Activated naive CD8-positive, alpha-beta T cell treated with anti-CD3 and anti-CD28 coated beads, Interleukin-2, amount 50 U/mL, for 24 hours (primary cell): ENCODE data around the gene RNLS.

Source experiments
- ATAC-seq: fragments of 150-1000 bp; cut with Tn5 transposase; one replicate; pipeline ENCODE4 v1.10.0; 2021
- DNase-seq: peaks from one replicate; pipeline ENCODE4 v3.0.0; 2021
- H3K27ac Mint-ChIP-seq: one replicate; pipeline ENCODE4 v1.8.0; 2021; ENCODE audit warnings: mild to moderate bottlenecking, mixed read lengths
- H3K27me3 Mint-ChIP-seq: one replicate; pipeline ENCODE4 v1.8.0; 2021; ENCODE audit warnings: mixed read lengths
- H3K36me3 Mint-ChIP-seq: one replicate; pipeline ENCODE4 v1.8.0; 2021; ENCODE audit warnings: low read depth, mixed read lengths
- H3K4me1 Mint-ChIP-seq: one replicate; pipeline ENCODE4 v1.8.0; 2021; ENCODE audit warnings: mixed read lengths
- H3K4me3 Mint-ChIP-seq: one replicate; pipeline ENCODE4 v1.8.0; 2021; ENCODE audit warnings: mild to moderate bottlenecking, moderate library complexity, mixed read lengths
- H3K9me3 Mint-ChIP-seq: one replicate; pipeline ENCODE4 v1.8.0; 2021; ENCODE audit warnings: mixed read lengths

The RNLS gene

GRCh38 chr10:88522715-88523114 is 60.4 kb downstream of the RNLS start:
- H3K27ac Mint-ChIP-seq: no peak overlapping the region

GRCh38 chr10:88521791-88522190 is 61.3 kb downstream of the RNLS start:
- Mint-ChIP-seq H3K4me3 (no peak overlapping the region), H3K4me1 (no peaks in the 10 kb centered on the region), H3K27me3 (no peaks in the 10 kb centered on the region), H3K36me3 (no peaks in the 10 kb centered on the region), H3K9me3 (no peaks in the 10 kb centered on the region), H3K27ac (no peak overlapping the region)
- ATAC-seq (no peak), DNase-seq (no peak)

More at GRCh38 chr10:88522715-88523114, 60.4 kb downstream of the RNLS start:
- no peaks in the 10 kb centered on the region for H3K36me3 Mint-ChIP-seq
- ATAC-seq (no peak), DNase-seq (no peak)
- no peaks in the 10 kb centered on the region for H3K9me3 Mint-ChIP-seq
- H3K4me3 Mint-ChIP-seq: no peak overlapping the region
- H3K27me3 Mint-ChIP-seq: no peaks in the 10 kb centered on the region
- no peaks in the 10 kb centered on the region for H3K4me1 Mint-ChIP-seq

GRCh38 chr10:88515235-88515634 is 67.9 kb downstream of the RNLS start:
- H3K27me3 Mint-ChIP-seq: no peaks in the 10 kb centered on the region
- no peak overlapping the region for H3K27ac Mint-ChIP-seq
- ATAC-seq (no peak), DNase-seq (no peak)
- no peaks in the 10 kb centered on the region for H3K4me1 Mint-ChIP-seq
- peaks cover 11% of the 10 kb centered on the region for H3K9me3 Mint-ChIP-seq
- H3K36me3 Mint-ChIP-seq: no peaks in the 10 kb centered on the region
- no peak overlapping the region for H3K4me3 Mint-ChIP-seq

DNA sequence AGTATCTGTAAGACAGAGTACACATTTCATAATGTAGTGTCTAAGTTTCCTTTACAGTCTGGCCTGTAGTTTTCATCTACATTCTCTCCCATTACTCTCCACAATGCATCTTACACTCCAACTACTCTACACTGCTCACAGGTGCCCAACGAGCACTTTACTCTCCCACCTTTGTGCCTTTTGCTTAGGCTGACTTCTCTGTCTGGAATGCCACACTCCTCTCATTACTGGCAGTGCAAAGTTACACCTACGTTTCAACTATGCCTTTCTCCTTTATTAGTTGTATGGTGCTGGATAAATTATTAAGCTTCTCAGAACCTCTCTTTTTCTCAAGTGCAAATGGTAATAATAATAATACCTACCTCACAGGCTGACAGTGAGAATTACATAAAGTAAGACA is 70.5 kb downstream of the RNLS start:
- Mint-ChIP-seq H3K4me1 (no peaks in the 10 kb centered on the region), H3K9me3 (peaks cover 11% of the 10 kb centered on the region), H3K27me3 (no peaks in the 10 kb centered on the region), H3K27ac (no peak overlapping the region), H3K4me3 (no peak overlapping the region), H3K36me3 (no peaks in the 10 kb centered on the region)
- no peak for ATAC-seq
- no peak for DNase-seq

GRCh38 chr10:88508796-88509195 is 74.3 kb downstream of the RNLS start:
- H3K9me3 Mint-ChIP-seq: no peaks in the 10 kb centered on the region
- no peak overlapping the region for H3K4me3 Mint-ChIP-seq
- DNase-seq (no peak), ATAC-seq (no peak)
- no peaks in the 10 kb centered on the region for H3K36me3 Mint-ChIP-seq
- H3K4me1 Mint-ChIP-seq: no peaks in the 10 kb centered on the region
- peaks cover 5% of the 10 kb centered on the region for H3K27me3 Mint-ChIP-seq
- H3K27ac Mint-ChIP-seq: no peak overlapping the region

GRCh38 chr10:88507826-88508453 is 75.2 kb downstream of the RNLS start:
- Mint-ChIP-seq H3K36me3 (no peaks in the 10 kb centered on the region), H3K27ac (no peak overlapping the region), H3K4me1 (no peaks in the 10 kb centered on the region), H3K4me3 (no peak overlapping the region), H3K9me3 (no peaks in the 10 kb centered on the region), H3K27me3 (peaks cover 5% of the 10 kb centered on the region)
- DNase-seq (no peak), ATAC-seq (no peak)

DNA sequence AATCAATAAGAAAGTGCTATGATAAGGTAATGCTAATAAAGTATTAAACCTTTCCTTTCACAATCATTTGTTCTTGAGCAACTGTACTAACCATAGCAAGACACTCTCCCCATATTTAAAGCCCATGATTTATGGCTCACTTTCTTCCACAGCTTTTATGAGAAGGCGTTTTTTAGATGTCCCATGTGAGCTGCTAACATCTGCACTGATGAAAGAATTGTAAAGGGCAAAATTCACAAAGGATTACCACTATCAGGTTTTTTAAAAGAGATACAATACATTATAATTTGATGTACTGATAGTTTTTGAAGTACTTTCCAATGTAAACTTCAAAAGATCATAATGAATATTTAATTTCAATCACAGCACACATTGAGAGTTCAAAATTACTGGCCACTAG is 75.7 kb downstream of the RNLS start:
- DNase-seq (no peak), ATAC-seq (no peak)
- H3K4me3 Mint-ChIP-seq: no peak overlapping the region
- H3K9me3 Mint-ChIP-seq: no peaks in the 10 kb centered on the region
- peaks cover 5% of the 10 kb centered on the region for H3K27me3 Mint-ChIP-seq
- no peaks in the 10 kb centered on the region for H3K36me3 Mint-ChIP-seq
- H3K4me1 Mint-ChIP-seq: no peaks in the 10 kb centered on the region
- no peak overlapping the region for H3K27ac Mint-ChIP-seq

DNA sequence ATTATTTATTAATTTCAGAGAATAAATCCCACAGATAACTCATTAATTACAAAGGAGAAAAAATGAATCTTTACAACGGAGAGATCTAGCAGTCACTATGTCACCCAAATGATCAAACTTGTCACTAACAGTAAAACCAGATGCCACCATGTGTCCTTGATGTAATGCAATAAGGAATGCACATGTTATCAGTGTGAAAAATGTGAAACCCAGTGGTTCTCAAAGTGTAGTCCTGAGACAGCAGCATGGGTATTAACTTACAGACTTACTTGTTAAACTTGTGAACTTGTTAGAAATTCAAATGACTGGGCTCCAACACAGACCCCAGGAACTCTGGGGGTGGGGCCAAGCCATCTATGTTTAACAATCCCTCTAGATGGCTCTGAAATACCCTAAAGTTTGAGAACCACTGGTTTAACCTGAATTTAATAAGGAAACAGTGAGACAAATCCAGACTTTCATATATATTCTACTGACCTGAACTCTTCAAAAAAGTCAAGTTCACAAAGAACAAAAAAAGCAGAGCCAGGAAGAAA is 77.4 kb downstream of the RNLS start:
- Mint-ChIP-seq H3K27me3 (peaks cover 5% of the 10 kb centered on the region), H3K27ac (no peak overlapping the region), H3K36me3 (no peaks in the 10 kb centered on the region), H3K4me3 (no peak overlapping the region), H3K9me3 (no peaks in the 10 kb centered on the region), H3K4me1 (no peaks in the 10 kb centered on the region)
- ATAC-seq (no peak), DNase-seq (no peak)

- peaks cover 5% of the 10 kb centered on the region for H3K27me3 Mint-ChIP-seq
- H3K36me3 Mint-ChIP-seq: no peaks in the 10 kb centered on the region
- no peaks in the 10 kb centered on the region for H3K4me1 Mint-ChIP-seq
- no peaks in the 10 kb centered on the region for H3K9me3 Mint-ChIP-seq
- no peak overlapping the region for H3K27ac Mint-ChIP-seq
- ATAC-seq (no peak), DNase-seq (no peak)
- no peak overlapping the region for H3K4me3 Mint-ChIP-seq
Observed at GRCh38 chr10:88505265-88505664, 77.9 kb downstream of the RNLS start.

- Mint-ChIP-seq H3K4me3 (no peak overlapping the region), H3K9me3 (no peaks in the 10 kb centered on the region), H3K27ac (no peak overlapping the region), H3K4me1 (peaks cover 3% of the 10 kb centered on the region), H3K36me3 (no peaks in the 10 kb centered on the region), H3K27me3 (peaks cover 5% of the 10 kb centered on the region)
- ATAC-seq: no peak
- DNase-seq: no peak
Observed at GRCh38 chr10:88500656-88501055, 82.5 kb downstream of the RNLS start.

DNA sequence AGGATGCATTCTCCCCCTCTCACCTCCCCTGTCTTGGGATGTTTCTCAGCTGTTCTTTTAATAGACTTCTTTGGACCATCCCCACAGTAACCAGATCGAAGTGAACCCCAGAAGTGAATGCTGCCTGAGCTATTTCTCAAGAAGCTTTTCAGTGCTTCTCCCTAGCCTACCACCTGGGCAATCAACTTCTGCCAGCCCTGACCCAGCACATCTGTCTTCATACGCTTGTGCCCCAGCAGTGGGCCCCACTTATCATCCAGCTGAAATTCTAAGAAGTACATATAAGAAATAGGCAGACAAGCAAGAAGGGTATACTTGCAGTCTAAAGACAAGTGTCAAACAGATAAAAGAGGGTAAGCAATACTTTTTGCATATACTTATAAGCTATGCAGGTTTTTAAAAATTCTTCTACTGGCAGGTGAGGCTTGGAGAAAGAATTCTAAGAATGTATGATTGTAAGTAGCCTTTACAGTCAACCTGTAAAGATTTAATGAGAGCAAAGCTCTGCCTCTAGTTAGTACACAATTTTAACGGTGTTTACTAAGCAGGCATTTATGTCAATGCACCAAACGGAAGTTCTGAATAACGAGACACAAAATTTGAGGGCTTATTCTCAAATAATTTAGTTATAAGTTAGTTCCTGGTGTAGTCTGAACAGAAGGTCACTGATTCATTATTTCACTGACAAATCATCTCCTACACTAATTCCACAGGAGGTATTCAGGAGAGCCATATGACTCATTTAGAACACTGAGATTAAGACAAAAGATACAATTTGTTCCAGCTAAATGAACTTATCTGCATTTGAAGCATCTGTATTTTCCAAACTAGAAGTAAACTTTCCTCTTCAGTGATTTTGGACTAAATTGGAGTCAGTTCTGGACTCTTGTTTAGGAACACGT is 83.3 kb downstream of the RNLS start:
- no peak for DNase-seq
- peaks cover 6% of the 10 kb centered on the region for H3K4me1 Mint-ChIP-seq
- ATAC-seq: no peak

DNA sequence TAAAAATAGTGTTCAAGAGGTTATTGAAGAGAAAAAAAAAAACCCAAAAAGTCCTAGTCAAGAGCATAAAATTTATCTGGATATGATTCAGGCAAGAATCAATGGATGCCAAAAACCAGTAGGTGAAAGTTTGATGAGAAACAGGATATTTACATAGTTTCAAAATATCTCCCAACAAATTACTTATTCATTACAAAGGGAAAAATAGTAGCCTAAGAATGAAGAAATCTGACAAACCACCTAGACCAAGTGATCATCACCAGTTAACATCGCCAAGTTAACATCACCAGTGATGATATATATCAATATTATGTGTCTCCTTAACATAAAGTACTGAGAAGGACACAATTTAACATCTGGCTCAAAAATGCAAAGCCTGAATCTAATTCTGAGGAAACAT is 85.2 kb downstream of the RNLS start:
- Mint-ChIP-seq H3K27ac (no peak overlapping the region), H3K9me3 (no peaks in the 10 kb centered on the region), H3K4me1 (peaks cover 12% of the 10 kb centered on the region), H3K4me3 (no peak overlapping the region), H3K27me3 (no peaks in the 10 kb centered on the region), H3K36me3 (no peaks in the 10 kb centered on the region)
- no peak for DNase-seq
- no peak for ATAC-seq

More for the DNA sequence above, 83.3 kb downstream of the RNLS start:
- H3K27ac Mint-ChIP-seq: no peak overlapping the region
- H3K4me3 Mint-ChIP-seq: no peak overlapping the region
- peaks cover 1% of the 10 kb centered on the region for H3K27me3 Mint-ChIP-seq
- H3K9me3 Mint-ChIP-seq: no peaks in the 10 kb centered on the region
- H3K36me3 Mint-ChIP-seq: no peaks in the 10 kb centered on the region

- peaks cover 18% of the 10 kb centered on the region for H3K4me1 Mint-ChIP-seq
- no peaks in the 10 kb centered on the region for H3K27me3 Mint-ChIP-seq
- no peaks in the 10 kb centered on the region for H3K36me3 Mint-ChIP-seq
- no peak for ATAC-seq
- no peaks in the 10 kb centered on the region for H3K9me3 Mint-ChIP-seq
- H3K27ac Mint-ChIP-seq: no peak overlapping the region
- no peak overlapping the region for H3K4me3 Mint-ChIP-seq
- no peak for DNase-seq
Observed at GRCh38 chr10:88494537-88494936, 88.6 kb downstream of the RNLS start.

DNA sequence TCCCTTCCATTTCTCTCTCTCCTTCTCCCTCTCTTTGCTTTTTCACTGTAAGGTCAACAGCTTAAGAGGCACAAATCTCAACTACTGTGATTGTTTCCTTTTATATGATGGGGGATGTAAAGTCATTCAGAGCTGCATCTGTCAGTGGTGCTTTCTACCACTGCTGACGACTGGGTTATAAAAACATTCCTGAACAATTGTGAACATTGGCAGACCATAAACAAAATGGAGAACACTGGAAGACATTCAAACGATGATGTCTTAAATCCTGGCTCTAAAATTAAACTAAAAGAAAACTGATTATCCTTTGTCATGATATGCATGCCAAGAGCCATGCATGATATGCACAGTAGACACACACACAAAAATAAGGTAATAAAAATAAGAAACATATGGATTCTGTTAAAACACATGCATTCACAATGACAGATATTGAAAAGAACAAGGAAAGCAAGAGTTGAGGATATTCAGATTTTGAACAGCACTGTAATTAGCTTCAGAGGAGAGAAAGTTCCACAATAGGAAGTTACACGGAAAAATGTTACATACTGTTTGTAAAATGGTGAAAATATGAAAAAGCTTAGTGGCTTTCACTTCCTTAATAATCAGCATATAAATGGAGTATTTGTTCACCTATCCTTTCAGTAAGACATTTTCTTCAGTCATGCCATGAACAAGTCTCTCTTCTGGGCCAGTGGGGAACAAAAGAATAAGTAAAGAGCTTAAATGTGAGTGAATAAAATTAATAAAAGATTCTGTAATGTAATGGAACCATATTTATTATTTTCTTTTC is 89.2 kb downstream of the RNLS start:
- no peaks in the 10 kb centered on the region for H3K27me3 Mint-ChIP-seq
- no peaks in the 10 kb centered on the region for H3K36me3 Mint-ChIP-seq
- no peak overlapping the region for H3K4me3 Mint-ChIP-seq
- ATAC-seq (no peak), DNase-seq (no peak)
- no peak overlapping the region for H3K27ac Mint-ChIP-seq
- no peaks in the 10 kb centered on the region for H3K9me3 Mint-ChIP-seq
- H3K4me1 Mint-ChIP-seq: peaks cover 22% of the 10 kb centered on the region
